ENCODE measurements around the gene SPATA32.
"Not testable (repeated sequence)": the region's sequence is repeated elsewhere in the genome, so short reads cannot be mapped to it uniquely, and the experiment has no call there.

The SPATA32 gene

DNA sequence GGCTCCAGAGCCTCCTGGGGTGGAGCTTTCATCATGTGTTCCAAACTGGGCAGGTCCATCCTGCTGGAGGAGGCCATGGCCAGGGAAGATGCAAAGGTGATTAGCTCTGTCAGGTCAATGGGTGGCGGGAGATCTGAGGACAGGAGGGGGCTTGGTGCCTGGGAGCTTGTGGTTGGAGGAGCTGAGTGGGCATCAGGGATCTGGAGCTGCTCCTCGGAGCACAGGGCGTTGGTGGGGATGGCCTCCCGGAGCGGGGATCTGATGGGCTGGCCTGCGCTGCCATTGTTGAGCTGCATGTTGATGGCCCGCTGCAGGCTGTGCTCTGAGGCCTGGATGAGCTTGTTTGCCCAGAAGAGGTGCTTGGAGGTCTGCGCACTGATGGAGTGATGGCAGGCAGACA is 6.5 kb downstream of the SPATA32 start:
- Histone ChIP-seq H3K9me3 (ENCODE audit: control insufficient read depth, insufficient read depth, low read depth, low read length) (no peaks in the 10 kb centered on the region), H3K27ac (ENCODE audit: extremely low read depth, low read depth, low read length) (no peak overlapping the region), H3K36me3 (ENCODE audit: control insufficient read depth in 2 of 2, insufficient read depth in 1 of 2, low read length in 2 of 2) (peaks cover 0 to 3% of the 10 kb centered on the region in 2 experiments; a peak in 2 of 3 replicates), H3K4me1 (ENCODE audit: control insufficient read depth, insufficient read depth, low read length) (no peaks in the 10 kb centered on the region), H3K4me3 (ENCODE audit: low read depth, low read length) (no peak overlapping the region)
- CTCF ChIA-PET, result interaction anchor here (0.6 to 2.9 kb wide), 12 partner anchors 9 to 143 kb away, joined by 3 to 15 read pairs (median 3); no protein-coding TSS in a partner anchor
- TF ChIP-seq ZNF529 (tag by site-specific recombination; IDR thresholded peaks at IDR 0.05; ENCODE audit: insufficient replicate concordance) (no peak), ZNF660 (tag by site-specific recombination; IDR thresholded peaks at IDR 0.05) (no peak), ZNF548 (tag by site-specific recombination; IDR thresholded peaks at IDR 0.05) (no peak), ZNF175 (tag by site-specific recombination; IDR thresholded peaks at IDR 0.05) (no peak), ZNF404 (tag by site-specific recombination; IDR thresholded peaks at IDR 0.05) (no peak), ZNF544 (tag by site-specific recombination; IDR thresholded peaks at IDR 0.05) (no peak), ZNF555 (tag by site-specific recombination; conservative IDR thresholded peaks at IDR 0.05) (no peak)
- TF ChIP-seq, protein P1, sequence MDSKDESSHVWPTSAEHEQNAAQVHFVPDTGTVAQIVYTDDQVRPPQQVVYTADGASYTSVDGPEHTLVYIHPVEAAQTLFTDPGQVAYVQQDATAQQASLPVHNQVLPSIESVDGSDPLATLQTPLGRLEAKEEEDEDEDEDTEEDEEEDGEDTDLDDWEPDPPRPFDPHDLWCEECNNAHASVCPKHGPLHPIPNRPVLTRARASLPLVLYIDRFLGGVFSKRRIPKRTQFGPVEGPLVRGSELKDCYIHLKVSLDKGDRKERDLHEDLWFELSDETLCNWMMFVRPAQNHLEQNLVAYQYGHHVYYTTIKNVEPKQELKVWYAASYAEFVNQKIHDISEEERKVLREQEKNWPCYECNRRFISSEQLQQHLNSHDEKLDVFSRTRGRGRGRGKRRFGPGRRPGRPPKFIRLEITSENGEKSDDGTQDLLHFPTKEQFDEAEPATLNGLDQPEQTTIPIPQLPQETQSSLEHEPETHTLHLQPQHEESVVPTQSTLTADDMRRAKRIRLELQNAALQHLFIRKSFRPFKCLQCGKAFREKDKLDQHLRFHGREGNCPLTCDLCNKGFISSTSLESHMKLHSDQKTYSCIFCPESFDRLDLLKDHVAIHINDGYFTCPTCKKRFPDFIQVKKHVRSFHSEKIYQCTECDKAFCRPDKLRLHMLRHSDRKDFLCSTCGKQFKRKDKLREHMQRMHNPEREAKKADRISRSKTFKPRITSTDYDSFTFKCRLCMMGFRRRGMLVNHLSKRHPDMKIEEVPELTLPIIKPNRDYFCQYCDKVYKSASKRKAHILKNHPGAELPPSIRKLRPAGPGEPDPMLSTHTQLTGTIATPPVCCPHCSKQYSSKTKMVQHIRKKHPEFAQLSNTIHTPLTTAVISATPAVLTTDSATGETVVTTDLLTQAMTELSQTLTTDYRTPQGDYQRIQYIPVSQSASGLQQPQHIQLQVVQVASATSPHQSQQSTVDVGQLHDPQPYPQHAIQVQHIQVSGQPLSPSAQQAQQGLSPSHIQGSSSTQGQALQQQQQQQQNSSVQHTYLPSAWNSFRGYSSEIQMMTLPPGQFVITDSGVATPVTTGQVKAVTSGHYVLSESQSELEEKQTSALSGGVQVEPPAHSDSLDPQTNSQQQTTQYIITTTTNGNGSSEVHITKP (tag by site-specific recombination; IDR thresholded peaks at IDR 0.05), result peak; percentile 53
- POLR2A ChIA-PET, result interaction anchor here (1.2 to 1.9 kb wide), 2 partner anchors 11 to 106 kb away, joined by 3 to 6 read pairs; no protein-coding TSS in a partner anchor

DNA sequence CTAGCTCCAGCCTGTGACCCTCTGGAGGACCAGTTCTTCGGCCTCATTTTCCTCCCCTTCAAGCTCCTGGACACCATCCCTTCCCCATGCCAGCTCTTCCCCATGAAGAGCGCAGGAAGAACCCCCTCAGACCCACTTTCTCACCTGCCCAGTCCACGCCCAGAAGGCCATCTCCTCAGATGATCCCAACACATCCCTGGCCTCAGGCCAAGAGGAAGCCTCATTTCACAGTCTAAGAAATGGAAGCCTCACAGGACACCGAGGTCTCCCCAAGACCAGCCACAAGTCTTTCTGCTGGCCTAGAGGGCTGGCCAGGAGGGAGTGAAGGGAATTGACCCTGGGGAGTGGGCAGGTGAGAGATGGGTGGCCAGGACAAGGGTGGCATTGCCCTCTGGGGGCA is 8.0 kb downstream of the SPATA32 start:
- no peaks in the 10 kb centered on the region for H3K4me1 ChIP-seq (ENCODE audit: control insufficient read depth, insufficient read depth, low read length)
- no peak overlapping the region for H3K4me3 ChIP-seq (ENCODE audit: low read depth, low read length)
- no peak overlapping the region for H3K27ac ChIP-seq (ENCODE audit: extremely low read depth, low read depth, low read length)
- H3K36me3 ChIP-seq (ENCODE audit: control insufficient read depth in 2 of 2, insufficient read depth in 1 of 2, low read length in 2 of 2), result peaks cover 0 to 3% of the 10 kb centered on the region in 2 experiments; a peak in 2 of 3 replicates
- TF ChIP-seq ZNF701 (tag by site-specific recombination; IDR thresholded peaks at IDR 0.05), result no peak
- TF ChIP-seq, protein P2, sequence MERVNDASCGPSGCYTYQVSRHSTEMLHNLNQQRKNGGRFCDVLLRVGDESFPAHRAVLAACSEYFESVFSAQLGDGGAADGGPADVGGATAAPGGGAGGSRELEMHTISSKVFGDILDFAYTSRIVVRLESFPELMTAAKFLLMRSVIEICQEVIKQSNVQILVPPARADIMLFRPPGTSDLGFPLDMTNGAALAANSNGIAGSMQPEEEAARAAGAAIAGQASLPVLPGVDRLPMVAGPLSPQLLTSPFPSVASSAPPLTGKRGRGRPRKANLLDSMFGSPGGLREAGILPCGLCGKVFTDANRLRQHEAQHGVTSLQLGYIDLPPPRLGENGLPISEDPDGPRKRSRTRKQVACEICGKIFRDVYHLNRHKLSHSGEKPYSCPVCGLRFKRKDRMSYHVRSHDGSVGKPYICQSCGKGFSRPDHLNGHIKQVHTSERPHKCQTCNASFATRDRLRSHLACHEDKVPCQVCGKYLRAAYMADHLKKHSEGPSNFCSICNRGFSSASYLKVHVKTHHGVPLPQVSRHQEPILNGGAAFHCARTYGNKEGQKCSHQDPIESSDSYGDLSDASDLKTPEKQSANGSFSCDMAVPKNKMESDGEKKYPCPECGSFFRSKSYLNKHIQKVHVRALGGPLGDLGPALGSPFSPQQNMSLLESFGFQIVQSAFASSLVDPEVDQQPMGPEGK (tag by site-specific recombination; IDR thresholded peaks at IDR 0.05), result no peak
- TF ChIP-seq, protein P3, sequence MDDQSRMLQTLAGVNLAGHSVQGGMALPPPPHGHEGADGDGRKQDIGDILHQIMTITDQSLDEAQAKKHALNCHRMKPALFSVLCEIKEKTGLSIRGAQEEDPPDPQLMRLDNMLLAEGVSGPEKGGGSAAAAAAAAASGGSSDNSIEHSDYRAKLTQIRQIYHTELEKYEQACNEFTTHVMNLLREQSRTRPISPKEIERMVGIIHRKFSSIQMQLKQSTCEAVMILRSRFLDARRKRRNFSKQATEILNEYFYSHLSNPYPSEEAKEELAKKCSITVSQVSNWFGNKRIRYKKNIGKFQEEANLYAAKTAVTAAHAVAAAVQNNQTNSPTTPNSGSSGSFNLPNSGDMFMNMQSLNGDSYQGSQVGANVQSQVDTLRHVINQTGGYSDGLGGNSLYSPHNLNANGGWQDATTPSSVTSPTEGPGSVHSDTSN (CRISPR knock-in tag; IDR thresholded peaks at IDR 0.05), result no peak
- TF ChIP-seq SP3 (tag by site-specific recombination; IDR thresholded peaks at IDR 0.05), result no peak
- TF ChIP-seq ZNF341 (tag by site-specific recombination; IDR thresholded peaks at IDR 0.05; ENCODE audit: low read depth), result no peak
- TF ChIP-seq ZNF404 (tag by site-specific recombination; IDR thresholded peaks at IDR 0.05), result no peak
- TF ChIP-seq, protein P4, sequence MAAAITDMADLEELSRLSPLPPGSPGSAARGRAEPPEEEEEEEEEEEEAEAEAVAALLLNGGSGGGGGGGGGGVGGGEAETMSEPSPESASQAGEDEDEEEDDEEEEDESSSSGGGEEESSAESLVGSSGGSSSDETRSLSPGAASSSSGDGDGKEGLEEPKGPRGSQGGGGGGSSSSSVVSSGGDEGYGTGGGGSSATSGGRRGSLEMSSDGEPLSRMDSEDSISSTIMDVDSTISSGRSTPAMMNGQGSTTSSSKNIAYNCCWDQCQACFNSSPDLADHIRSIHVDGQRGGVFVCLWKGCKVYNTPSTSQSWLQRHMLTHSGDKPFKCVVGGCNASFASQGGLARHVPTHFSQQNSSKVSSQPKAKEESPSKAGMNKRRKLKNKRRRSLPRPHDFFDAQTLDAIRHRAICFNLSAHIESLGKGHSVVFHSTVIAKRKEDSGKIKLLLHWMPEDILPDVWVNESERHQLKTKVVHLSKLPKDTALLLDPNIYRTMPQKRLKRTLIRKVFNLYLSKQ (tag by site-specific recombination; IDR thresholded peaks at IDR 0.05; ENCODE audit: borderline replicate concordance), result no peak
- TF ChIP-seq ZNF843 (tag by site-specific recombination; IDR thresholded peaks at IDR 0.05), result no peak
- TF ChIP-seq, protein P5, sequence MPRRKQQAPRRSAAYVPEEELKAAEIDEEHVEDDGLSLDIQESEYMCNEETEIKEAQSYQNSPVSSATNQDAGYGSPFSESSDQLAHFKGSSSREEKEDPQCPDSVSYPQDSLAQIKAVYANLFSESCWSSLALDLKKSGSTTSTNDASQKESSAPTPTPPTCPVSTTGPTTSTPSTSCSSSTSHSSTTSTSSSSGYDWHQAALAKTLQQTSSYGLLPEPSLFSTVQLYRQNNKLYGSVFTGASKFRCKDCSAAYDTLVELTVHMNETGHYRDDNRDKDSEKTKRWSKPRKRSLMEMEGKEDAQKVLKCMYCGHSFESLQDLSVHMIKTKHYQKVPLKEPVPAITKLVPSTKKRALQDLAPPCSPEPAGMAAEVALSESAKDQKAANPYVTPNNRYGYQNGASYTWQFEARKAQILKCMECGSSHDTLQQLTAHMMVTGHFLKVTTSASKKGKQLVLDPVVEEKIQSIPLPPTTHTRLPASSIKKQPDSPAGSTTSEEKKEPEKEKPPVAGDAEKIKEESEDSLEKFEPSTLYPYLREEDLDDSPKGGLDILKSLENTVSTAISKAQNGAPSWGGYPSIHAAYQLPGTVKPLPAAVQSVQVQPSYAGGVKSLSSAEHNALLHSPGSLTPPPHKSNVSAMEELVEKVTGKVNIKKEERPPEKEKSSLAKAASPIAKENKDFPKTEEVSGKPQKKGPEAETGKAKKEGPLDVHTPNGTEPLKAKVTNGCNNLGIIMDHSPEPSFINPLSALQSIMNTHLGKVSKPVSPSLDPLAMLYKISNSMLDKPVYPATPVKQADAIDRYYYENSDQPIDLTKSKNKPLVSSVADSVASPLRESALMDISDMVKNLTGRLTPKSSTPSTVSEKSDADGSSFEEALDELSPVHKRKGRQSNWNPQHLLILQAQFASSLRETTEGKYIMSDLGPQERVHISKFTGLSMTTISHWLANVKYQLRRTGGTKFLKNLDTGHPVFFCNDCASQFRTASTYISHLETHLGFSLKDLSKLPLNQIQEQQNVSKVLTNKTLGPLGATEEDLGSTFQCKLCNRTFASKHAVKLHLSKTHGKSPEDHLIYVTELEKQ (tag by site-specific recombination; IDR thresholded peaks at IDR 0.05; ENCODE audit: borderline replicate concordance), result no peak
- TF ChIP-seq ZNF354C (tag by site-specific recombination; IDR thresholded peaks at IDR 0.05; ENCODE audit: borderline replicate concordance, low read depth), result no peak
- TF ChIP-seq ZNF221 (tag by site-specific recombination; IDR thresholded peaks at IDR 0.05; ENCODE audit: borderline replicate concordance), result no peak
- TF ChIP-seq TCF7L2 (IDR thresholded peaks at IDR 0.05; ENCODE audit: borderline replicate concordance, low read depth, low read length), result no peak
- H3K9me3 ChIP-seq (ENCODE audit: control insufficient read depth, insufficient read depth, low read depth, low read length), result no peaks in the 10 kb centered on the region
- CTCF ChIA-PET, result interaction anchor here (0.6 to 2.9 kb wide), 3 partner anchors 18 to 135 kb away, joined by 3 to 15 read pairs (median 5); no protein-coding TSS in a partner anchor
- POLR2A ChIA-PET, result interaction anchor here (1.3 kb wide), 1 partner anchor 105 kb away, joined by 4 read pairs; the partner anchor contains the start of gene HEXIM1

DNA sequence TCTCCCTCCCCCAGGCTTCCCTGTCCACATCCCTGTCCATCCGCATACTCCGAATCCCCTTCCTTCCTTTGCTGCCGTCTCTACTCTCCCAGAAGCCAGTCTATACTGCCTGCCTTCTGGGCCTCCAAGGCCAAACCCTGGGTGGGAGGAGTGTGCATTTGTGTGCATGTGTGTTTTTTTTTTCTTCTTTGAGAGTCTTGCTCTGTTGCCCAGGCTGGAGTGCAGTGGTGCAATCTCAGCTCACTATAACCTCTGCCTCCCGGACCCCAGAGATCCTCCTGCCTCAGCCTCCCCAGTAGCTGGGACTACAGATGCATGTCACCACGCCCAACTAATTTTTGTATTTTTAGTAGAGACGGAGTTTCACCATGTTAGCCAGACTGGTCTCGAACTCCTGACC is 8.7 kb downstream of the SPATA32 start:
- not testable (repeated sequence) for H3K27ac ChIP-seq (ENCODE audit: extremely low read depth, low read depth, low read length); H3K9me3 ChIP-seq (ENCODE audit: control insufficient read depth, insufficient read depth, low read depth, low read length); H3K4me1 ChIP-seq (ENCODE audit: control insufficient read depth, insufficient read depth, low read length); H3K4me3 ChIP-seq (ENCODE audit: low read depth, low read length); H3K36me3 ChIP-seq (ENCODE audit: control insufficient read depth in 2 of 2, insufficient read depth in 1 of 2, low read length in 2 of 2)
- ChIA-PET CTCF (interaction anchor here (0.6 to 2.9 kb wide), 3 partner anchors 18 to 135 kb away, joined by 3 to 15 read pairs (median 5); no protein-coding TSS in a partner anchor), POLR2A (interaction anchor here (1.3 kb wide), 1 partner anchor 105 kb away, joined by 4 read pairs; the partner anchor contains the start of gene HEXIM1)

All from HEK293 (cell line).